Esophagus (tissue), 2 donors: Measurements from ENCODE around the gene ARPC1A. TPM values are rescaled to one million over a fixed set of nuclear protein-coding genes. Genes with fewer than 3 reads are reported as not detected.
A peak's percentile ranks its signal among the peaks of the same experiment; 100 is the strongest.
"Not testable (repeated sequence)": the region's sequence is repeated elsewhere in the genome, so short reads cannot be mapped to it uniquely, and the experiment has no call there.

ENCODE experiments used
- H3K27ac ChIP-seq, 2 donors: one replicate each; pipeline ENCODE4 v1.5.1; 2013; ENCODE audit warnings: low read depth in 2 of 2, mild to moderate bottlenecking in 2 of 2, inconsistent platforms in 1 of 2, low read length in 1 of 2, moderate library complexity in 1 of 2
- H3K27me3 ChIP-seq, 2 donors: one replicate each; pipeline ENCODE4 v1.6.1; 2013; ENCODE audit warnings: low read length in 2 of 2, control low read depth in 1 of 2, mild to moderate bottlenecking in 1 of 2; ENCODE audit not compliant: insufficient read depth in 2 of 2, control insufficient read depth in 1 of 2
- H3K36me3 ChIP-seq, 2 donors: one replicate each; pipeline ENCODE4 v1.6.1; 2013; ENCODE audit warnings: low read length in 1 of 2; ENCODE audit not compliant: control insufficient read depth in 2 of 2, insufficient read depth in 2 of 2
- H3K4me1 ChIP-seq, 2 donors: one replicate each; pipeline ENCODE4 v1.6.1; 2013; ENCODE audit warnings: low read length in 1 of 2; ENCODE audit not compliant: control insufficient read depth in 2 of 2, insufficient read depth in 2 of 2
- H3K4me3 ChIP-seq, 2 donors: one replicate each; pipeline ENCODE4 v1.5.1; 2013; ENCODE audit warnings: low read length in 2 of 2, mild to moderate bottlenecking in 2 of 2, low read depth in 1 of 2, moderate library complexity in 1 of 2
- H3K9me3 ChIP-seq, 2 donors: one replicate each; pipeline ENCODE4 v1.6.1; 2013; ENCODE audit warnings: mild to moderate bottlenecking in 2 of 2, low read depth in 1 of 2, low read length in 1 of 2, moderate library complexity in 1 of 2; ENCODE audit not compliant: control insufficient read depth in 2 of 2, insufficient read depth in 1 of 2
- WGBS, 2 donors: extraction: QIAGEN DNeasy Blood & Tissue Kit; methylation state at CpG; one replicate each; pipeline ENCODE4 v1.1.7; 2013; 5-methylcytosine and 5-hydroxymethylcytosine counted together
- polyA plus RNA-seq, 2 donors: library from polyadenylated mRNA; stranded (reverse); fragments of 200-250 nt; gene quantifications; one replicate each; pipeline ENCODE4 v1.2.3, GENCODE V29; 2013
- donor health status: healthy with polysubstance abuse.
- donor health status: Bipolar disorder and iron deficiency.

The ARPC1A gene
- polyA plus RNA-seq, 2 donors = 150 to 209 TPM

- no peaks in the 10 kb centered on the region for H3K27me3 ChIP-seq
- WGBS, 2 donors = 22 to 30% methylated on average over 1 of the region's 1 CpG
- no peaks in the 10 kb centered on the region for H3K9me3 ChIP-seq
- no peaks in the 10 kb centered on the region for H3K4me1 ChIP-seq
- H3K27ac ChIP-seq = no peak overlapping the region
- no peaks in the 10 kb centered on the region for H3K36me3 ChIP-seq
- no peak overlapping the region for H3K4me3 ChIP-seq
These were observed 12.5 kb upstream of the ARPC1A start for GRCh38 chr7:99313204-99313573.

GRCh38 chr7:99314504-99314903 lies 11.2 kb upstream of the ARPC1A start:
- H3K9me3 ChIP-seq = no peaks in the 10 kb centered on the region
- no peak overlapping the region for H3K4me3 ChIP-seq
- WGBS, 2 donors = 39 to 40% methylated on average over 7 of the region's 7 CpGs
- no peaks in the 10 kb centered on the region for H3K36me3 ChIP-seq
- no peaks in the 10 kb centered on the region for H3K27me3 ChIP-seq
- H3K4me1 ChIP-seq = no peaks in the 10 kb centered on the region
- H3K27ac ChIP-seq = peak overlapping the region; percentile 38 to 68

GRCh38 chr7:99320371-99320770 lies 5.3 kb upstream of the ARPC1A start:
- Histone ChIP-seq H3K27me3 (no peaks in the 10 kb centered on the region), H3K4me1 (peaks cover 0 to 4% of the 10 kb centered on the region in 2 donors), H3K9me3 (no peaks in the 10 kb centered on the region), H3K36me3 (no peaks in the 10 kb centered on the region), H3K27ac (no peak overlapping the region), H3K4me3 (no peak overlapping the region)
- 61 to 64% methylated on average over 4 of the region's 4 CpGs for WGBS, 2 donors

DNA sequence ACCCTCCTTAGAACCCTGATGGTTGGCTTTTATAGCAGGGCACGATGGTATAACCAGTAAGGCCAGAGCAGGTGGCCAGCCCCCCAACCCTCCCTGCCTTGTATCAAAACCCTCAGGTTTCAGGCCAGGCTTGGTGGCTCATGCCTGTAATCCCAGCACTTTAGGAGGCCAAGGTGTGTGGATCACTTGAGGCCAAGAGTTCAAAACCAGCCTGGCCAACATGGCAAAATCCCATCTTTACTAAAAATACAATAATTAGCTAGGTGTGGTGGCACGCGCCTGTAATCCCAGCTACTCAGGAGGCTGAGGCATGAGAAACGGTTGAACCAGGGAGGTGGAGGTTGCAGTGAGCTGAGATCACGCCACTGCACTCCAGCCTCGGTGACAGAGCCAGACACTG lies 3.0 kb upstream of the ARPC1A start:
- not testable (repeated sequence) for H3K27ac ChIP-seq

DNA sequence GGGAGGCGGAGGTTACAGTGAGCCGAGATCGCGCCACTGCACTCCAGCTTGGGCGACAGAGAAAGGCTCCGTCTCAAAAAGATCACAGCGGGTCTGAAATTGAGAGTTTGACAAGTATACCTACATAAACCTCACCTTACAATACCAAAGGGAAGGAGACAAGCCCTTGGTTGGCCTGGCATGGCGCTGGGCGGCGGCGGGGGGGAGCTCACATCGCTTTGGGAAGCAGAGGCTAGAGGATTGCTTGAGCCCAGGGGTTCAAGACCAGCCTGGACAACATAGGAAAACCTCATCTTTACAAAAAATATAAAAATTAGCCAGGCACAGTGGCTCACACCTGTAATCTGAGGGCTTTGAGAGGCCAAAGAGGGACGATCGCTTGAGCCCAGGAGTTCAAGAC lies 1.1 kb upstream of the ARPC1A start:
- Histone ChIP-seq H3K4me1 (peaks cover 0 to 4% of the 10 kb centered on the region in 2 donors), H3K27ac (no peak overlapping the region), H3K36me3 (no peaks in the 10 kb centered on the region), H3K9me3 (no peaks in the 10 kb centered on the region), H3K4me3 (no peak overlapping the region), H3K27me3 (no peaks in the 10 kb centered on the region)
- WGBS, 2 donors = 96 to 98% methylated on average over 14 of the region's 14 CpGs

More for the DNA sequence above, 3.0 kb upstream of the ARPC1A start:
- WGBS, 2 donors = 92 to 93% methylated on average over 6 of the region's 6 CpGs
- H3K9me3 ChIP-seq, H3K4me3 ChIP-seq, H3K4me1 ChIP-seq, H3K36me3 ChIP-seq, H3K27me3 ChIP-seq: not testable (repeated sequence)

DNA sequence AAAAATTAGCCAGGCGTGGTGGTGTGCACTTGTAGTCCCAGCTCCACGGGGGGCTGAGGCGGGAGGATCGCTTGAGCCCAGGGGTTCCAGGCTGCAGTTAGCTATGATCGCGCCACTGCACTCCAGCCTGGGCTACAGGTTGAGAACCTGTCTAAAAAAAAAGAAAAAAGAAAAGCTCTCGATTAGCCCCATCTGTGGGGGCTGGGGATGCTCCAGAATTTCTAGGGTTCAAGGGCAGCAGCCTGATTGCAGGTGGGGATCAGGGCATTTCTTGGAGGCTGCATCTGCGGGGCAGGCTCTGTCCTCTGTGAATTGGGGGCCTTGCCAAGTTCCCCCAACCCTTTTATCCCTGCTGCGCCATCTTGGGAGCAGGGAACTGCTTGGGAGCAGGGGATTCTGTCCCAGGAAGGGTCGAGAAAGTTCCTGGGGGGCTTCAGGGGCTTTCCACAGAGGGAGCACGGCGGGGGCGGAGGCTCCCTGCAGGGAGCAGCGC lies 651 bp upstream of the ARPC1A start:
- H3K4me1 ChIP-seq = peaks cover 0 to 4% of the 10 kb centered on the region in 2 donors
- peak overlapping the region; percentile 32 to 96 for H3K27ac ChIP-seq
- H3K36me3 ChIP-seq = no peaks in the 10 kb centered on the region
- no peaks in the 10 kb centered on the region for H3K27me3 ChIP-seq
- no peaks in the 10 kb centered on the region for H3K9me3 ChIP-seq
- 23 to 28% methylated on average over 14 of the region's 14 CpGs for WGBS, 2 donors
- H3K4me3 ChIP-seq = peak overlapping the region; percentile 87 to 100

DNA sequence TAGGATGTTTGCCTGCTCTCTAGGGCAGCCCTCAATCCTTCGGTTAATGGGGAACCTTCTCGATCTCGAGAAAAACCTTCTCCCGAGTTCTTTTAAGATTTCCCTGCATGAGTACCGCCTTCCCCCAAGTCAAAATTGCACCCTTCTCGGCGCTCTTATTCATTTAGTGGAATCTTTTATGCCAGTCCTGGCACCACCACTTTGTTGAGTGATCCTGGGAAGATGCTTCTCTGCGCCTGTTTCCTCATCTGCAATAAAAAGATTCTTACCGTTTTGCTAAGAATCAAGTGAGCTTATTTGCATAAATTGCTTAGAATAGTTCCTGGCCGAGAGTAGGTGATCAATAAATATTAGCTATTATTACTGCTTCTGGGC lies 697 bp downstream of the ARPC1A start:
- no peaks in the 10 kb centered on the region for H3K9me3 ChIP-seq
- peaks cover 0 to 4% of the 10 kb centered on the region in 2 donors for H3K4me1 ChIP-seq
- peak overlapping the region; percentile 87 to 100 for H3K4me3 ChIP-seq
- H3K27me3 ChIP-seq = no peaks in the 10 kb centered on the region
- H3K27ac ChIP-seq = peak overlapping the region; percentile 58 to 96
- 1% methylated on average over 10 of the region's 10 CpGs for WGBS, 2 donors
- H3K36me3 ChIP-seq = no peaks in the 10 kb centered on the region

DNA sequence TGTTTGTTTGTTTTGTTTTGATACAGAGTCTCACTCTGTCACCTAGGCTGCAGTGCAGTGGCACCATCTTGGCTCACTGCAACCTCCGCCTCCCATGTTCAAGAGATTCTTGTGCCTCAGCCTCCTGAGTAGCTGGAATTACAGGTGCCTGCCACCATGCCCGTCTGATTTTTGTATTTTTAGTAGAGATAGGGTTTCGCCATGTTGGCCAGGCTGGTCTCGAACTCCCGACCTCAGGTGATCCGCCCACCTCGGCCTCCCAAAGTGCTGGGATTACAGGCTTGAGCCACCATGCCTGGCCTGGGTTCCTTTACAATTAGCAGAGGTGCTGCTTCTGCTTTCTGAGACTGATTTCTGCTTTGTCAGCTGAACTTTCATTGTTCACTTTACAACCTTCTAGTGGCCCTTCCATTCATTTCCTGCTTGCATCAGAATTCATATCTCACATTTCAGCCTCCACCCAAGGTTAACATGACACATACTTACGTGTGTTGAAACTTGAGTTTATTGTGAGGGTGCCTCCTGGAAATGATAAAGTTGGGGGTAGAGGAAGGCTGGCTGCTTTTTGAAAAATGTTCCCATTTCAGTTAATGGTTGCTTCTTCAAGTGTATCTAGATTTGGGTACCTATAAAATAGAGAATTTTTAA lies 4.7 kb downstream of the ARPC1A start:
- H3K9me3 ChIP-seq, H3K36me3 ChIP-seq, H3K4me1 ChIP-seq, H3K4me3 ChIP-seq, H3K27me3 ChIP-seq: not testable (repeated sequence)
- peak overlapping the region; percentile 62 to 69 for H3K27ac ChIP-seq
- WGBS, 2 donors = 63 to 66% methylated on average over 8 of the region's 8 CpGs

DNA sequence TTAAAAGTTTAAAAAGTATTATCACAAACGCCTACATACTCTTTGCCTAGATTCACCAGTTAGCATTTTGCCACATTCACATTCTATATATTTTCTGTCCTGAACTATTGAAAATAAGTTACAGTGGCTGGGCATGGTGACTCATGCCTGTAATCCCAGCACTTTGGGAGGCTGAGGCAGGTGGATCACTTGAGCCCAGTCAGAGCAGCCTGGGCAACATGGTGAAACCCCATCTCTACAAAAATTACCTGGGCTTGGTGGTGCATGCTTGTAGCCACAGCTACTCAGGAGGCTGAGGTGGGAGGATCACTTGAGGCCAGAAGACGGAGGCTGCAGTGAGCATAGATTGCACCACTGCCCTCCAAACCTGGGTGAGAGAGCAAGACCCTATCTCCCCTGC lies 5.3 kb downstream of the ARPC1A start:
- Histone ChIP-seq H3K9me3 (no peaks in the 10 kb centered on the region), H3K4me3 (no peak overlapping the region), H3K27ac (peak overlapping the region; percentile 73 to 76), H3K36me3 (peaks cover 0 to 8% of the 10 kb centered on the region in 2 donors), H3K4me1 (no peaks in the 10 kb centered on the region), H3K27me3 (no peaks in the 10 kb centered on the region)
- 84 to 92% methylated on average over 2 of the region's 2 CpGs for WGBS, 2 donors

- Histone ChIP-seq H3K9me3 (no peaks in the 10 kb centered on the region), H3K27ac (no peak overlapping the region), H3K4me3 (no peak overlapping the region), H3K4me1 (no peaks in the 10 kb centered on the region), H3K36me3 (peaks cover 8 to 19% of the 10 kb centered on the region in 2 donors), H3K27me3 (no peaks in the 10 kb centered on the region)
- 95 to 96% methylated on average over 3 of the region's 3 CpGs for WGBS, 2 donors
These were observed 13.9 kb downstream of the ARPC1A start for GRCh38 chr7:99339595-99339994.
